PFSK-1 (cell line): Measurements from ENCODE around the gene PPP2R2C.

Source experiments
- POLR2AphosphoS5 ChIP-seq: IDR thresholded peaks from 2 replicates; pipeline ENCODE4 v1.6.1; 2012; ENCODE audit warnings: low read depth, mild to moderate bottlenecking, control low read depth, low read length, moderate library complexity
- REST ChIP-seq, 2 experiments: IDR thresholded peaks; 2 replicates each; pipeline versions ENCODE4 v1.6.1 to v1.8.0; 2011 to 2012; ENCODE audit warnings: low read depth in 2 of 2, low read length in 2 of 2, control low read depth in 1 of 2, inconsistent platforms in 1 of 2, mild to moderate bottlenecking in 1 of 2, moderate library complexity in 1 of 2; ENCODE audit not compliant: insufficient read depth in 1 of 2
- TAF1 ChIP-seq: IDR thresholded peaks from 2 replicates; pipeline ENCODE4 v1.6.1; 2012; ENCODE audit warnings: low read length, control low read depth, borderline replicate concordance; ENCODE audit not compliant: insufficient read depth

GRCh38 chr4:6448476-6449170 is 23.8 kb downstream of the PPP2R2C start:
- TF ChIP-seq TAF1 (no peak), REST (IDR thresholded peaks at IDR 0.05; ENCODE audit: insufficient read depth in 1 of 2, low read depth in 2 of 2, low read length in 2 of 2) (no peak), POLR2AphosphoS5 (no peak)
